Cardiac muscle cell (in vitro differentiated cells and primary cell): ENCODE results near the gene TULP1. TPM values are rescaled to one million over a fixed set of nuclear protein-coding genes. Genes with fewer than 3 reads are reported as not detected.
"Not testable (repeated sequence)": the region's sequence is repeated elsewhere in the genome, so short reads cannot be mapped to it uniquely, and the experiment has no call there.

Source experiments
- DNase-seq, 2 donors: peaks; one replicate each; pipeline versions ENCODE4 v3.0.0 to v3.0.0-alpha.2; 2010 to 2017; ENCODE audit warnings: low read depth in 1 of 2, low spot score in 1 of 2
- H3K27ac ChIP-seq: fragments of 200-600 bp; sonication (generic); 2 replicates; pipeline ENCODE4 v1.5.1; 2016
- H3K27me3 ChIP-seq: fragments of 200-600 bp; sonication (generic); 2 replicates; pipeline ENCODE4 v1.6.0; 2016; ENCODE audit warnings: control low read depth
- H3K36me3 ChIP-seq: fragments of 200-600 bp; sonication (generic); 2 replicates; pipeline ENCODE4 v1.5.1; 2016; ENCODE audit warnings: control low read depth
- H3K4me1 ChIP-seq: fragments of 200-600 bp; sonication (generic); 2 replicates; pipeline ENCODE4 v1.8.1; 2017; ENCODE audit warnings: low read depth, mild to moderate bottlenecking, mixed run types
- H3K4me3 ChIP-seq: fragments of 200-600 bp; sonication (generic); 2 replicates; pipeline ENCODE4 v1.5.1; 2016; ENCODE audit warnings: mild to moderate bottlenecking
- H3K9me3 ChIP-seq: fragments of 200-600 bp; sonication (generic); 2 replicates; pipeline ENCODE4 v1.5.1; 2017; ENCODE audit warnings: low read depth, mild to moderate bottlenecking, control low read depth
- CTCF ChIP-seq: IDR thresholded peaks from 2 replicates; pipeline ENCODE4 v1.5.1; 2012; ENCODE audit warnings: low read depth, mild to moderate bottlenecking, low read length
- polyA plus RNA-seq: library from polyadenylated mRNA; unstranded; fragments of >200 nt; fragmentation: Nextera tagmentation; extraction: Ambion mirVana; gene quantifications from 2 replicates; pipeline ENCODE4 v1.2.1, GENCODE V29; 2016
- total RNA-seq: library from RNA; depleted of rRNA; stranded (reverse); fragments of >200 nt; gene quantifications from 2 replicates; pipeline ENCODE4 v1.2.3, GENCODE V29; 2016

TULP1 gene
- total and polyA plus RNA-seq, 2 experiments from 2014 or later = 0.92 to 5.2 TPM

GRCh38 chr6:35519313-35520015 lies 6.8 kb upstream of the TULP1 start:
- TF ChIP-seq CTCF = no peak
- Histone ChIP-seq H3K4me3 (no peak overlapping the region), H3K4me1 (no peaks in the 10 kb centered on the region), H3K27ac (no peak overlapping the region), H3K36me3 (no peaks in the 10 kb centered on the region), H3K27me3 (no peaks in the 10 kb centered on the region), H3K9me3 (no peaks in the 10 kb centered on the region)
- DNase-seq = no peak

GRCh38 chr6:35518566-35519312 lies 6.0 kb upstream of the TULP1 start:
- H3K36me3 ChIP-seq = no peaks in the 10 kb centered on the region

GRCh38 chr6:35517978-35518377 lies 5.3 kb upstream of the TULP1 start:
- DNase-seq, H3K36me3 ChIP-seq, H3K9me3 ChIP-seq, H3K27ac ChIP-seq, H3K4me3 ChIP-seq, H3K4me1 ChIP-seq, H3K27me3 ChIP-seq: not testable (repeated sequence)

More at GRCh38 chr6:35518566-35519312, 6.0 kb upstream of the TULP1 start:
- no peaks in the 10 kb centered on the region for H3K9me3 ChIP-seq
- H3K27me3 ChIP-seq = no peaks in the 10 kb centered on the region
- H3K4me3 ChIP-seq = no peak overlapping the region
- TF ChIP-seq CTCF = no peak
- H3K27ac ChIP-seq = no peak overlapping the region
- no peak for DNase-seq
- no peaks in the 10 kb centered on the region for H3K4me1 ChIP-seq

GRCh38 chr6:35516712-35517111 lies 4.0 kb upstream of the TULP1 start:
- H3K4me1 ChIP-seq = no peaks in the 10 kb centered on the region
- H3K9me3 ChIP-seq = no peaks in the 10 kb centered on the region
- DNase-seq = no peak
- TF ChIP-seq CTCF = no peak
- no peaks in the 10 kb centered on the region for H3K27me3 ChIP-seq
- H3K36me3 ChIP-seq = no peaks in the 10 kb centered on the region
- H3K4me3 ChIP-seq = no peak overlapping the region
- H3K27ac ChIP-seq = no peak overlapping the region

- H3K9me3 ChIP-seq, H3K4me3 ChIP-seq, DNase-seq, H3K4me1 ChIP-seq, H3K27me3 ChIP-seq, H3K27ac ChIP-seq, H3K36me3 ChIP-seq: not testable (repeated sequence)
Observed at GRCh38 chr6:35515939-35516338, 3.2 kb upstream of the TULP1 start.

- Histone ChIP-seq H3K4me3 (no peak overlapping the region), H3K9me3 (no peaks in the 10 kb centered on the region)
Observed at GRCh38 chr6:35514587-35514986, 1.9 kb upstream of the TULP1 start.

More at GRCh38 chr6:35514587-35514986, 1.9 kb upstream of the TULP1 start:
- no peaks in the 10 kb centered on the region for H3K36me3 ChIP-seq
- no peak overlapping the region for H3K27ac ChIP-seq
- TF ChIP-seq CTCF = no peak
- H3K27me3 ChIP-seq = no peaks in the 10 kb centered on the region
- peaks cover 9% of the 10 kb centered on the region for H3K4me1 ChIP-seq
- no peak for DNase-seq
